DMS 273 (cell line): ENCODE data around the gene SMIM12.
A peak's percentile ranks its signal among the peaks of the same experiment; 100 is the strongest.
"Not testable (repeated sequence)": the region's sequence is repeated elsewhere in the genome, so short reads cannot be mapped to it uniquely, and the experiment has no call there.

Experiments
- DNase-seq: peaks from one replicate; lab custom pipeline; 2025; ENCODE audit not compliant: unreplicated experiment; lab: John Stamatoyannopoulos, UW

SMIM12 gene

GRCh38 chr1:34844252-34844634 is 15.3 kb downstream of the SMIM12 start:
- DNase-seq = no peak

GRCh38 chr1:34843392-34844251 is 15.9 kb downstream of the SMIM12 start:
- DNase-seq = no peak

GRCh38 chr1:34842952-34843371 is 16.6 kb downstream of the SMIM12 start:
- DNase-seq = no peak

GRCh38 chr1:34842073-34842472 is 17.5 kb downstream of the SMIM12 start:
- no peak for DNase-seq

GRCh38 chr1:34840426-34840825 is 19.1 kb downstream of the SMIM12 start:
- DNase-seq = no peak

- no peak for DNase-seq
These were observed 19.8 kb downstream of the SMIM12 start for GRCh38 chr1:34839526-34840305.

GRCh38 chr1:34833711-34834110 is 25.8 kb downstream of the SMIM12 start:
- DNase-seq = no peak

- no peak for DNase-seq
These were observed 27.8 kb downstream of the SMIM12 start for GRCh38 chr1:34831721-34832246.

GRCh38 chr1:34829250-34829649 is 30.3 kb downstream of the SMIM12 start:
- DNase-seq = no peak

GRCh38 chr1:34828611-34829010 is 30.9 kb downstream of the SMIM12 start:
- no peak for DNase-seq

GRCh38 chr1:34827341-34827941 is 32.1 kb downstream of the SMIM12 start:
- DNase-seq = no peak

- peak; percentile 3 for DNase-seq
These were observed 34.0 kb downstream of the SMIM12 start for GRCh38 chr1:34825455-34826091.

- DNase-seq = no peak
These were observed 34.6 kb downstream of the SMIM12 start for GRCh38 chr1:34824817-34825454.

GRCh38 chr1:34822202-34822601 is 37.3 kb downstream of the SMIM12 start:
- no peak for DNase-seq

GRCh38 chr1:34818862-34819261 is 40.7 kb downstream of the SMIM12 start:
- DNase-seq = not testable (repeated sequence)

- DNase-seq = no peak
These were observed 42.8 kb downstream of the SMIM12 start for GRCh38 chr1:34816778-34817177.

GRCh38 chr1:34816332-34816731 is 43.2 kb downstream of the SMIM12 start:
- DNase-seq = no peak

- not testable (repeated sequence) for DNase-seq
These were observed 48.8 kb downstream of the SMIM12 start for GRCh38 chr1:34810781-34811180.

- DNase-seq = no peak
These were observed 51.3 kb downstream of the SMIM12 start for GRCh38 chr1:34808051-34808810.

- no peak for DNase-seq
These were observed 53.2 kb downstream of the SMIM12 start for GRCh38 chr1:34806396-34806795.
